Heart right ventricle (tissue), 16 donors: ENCODE results near the gene KRTAP3-3. TPM values are rescaled to one million over a fixed set of nuclear protein-coding genes. Genes with fewer than 3 reads are reported as not detected.

ENCODE experiments used
- ATAC-seq, 8 donors: fragments of 200-7000 bp; cut with Tn5 transposase; one replicate each; pipeline ENCODE4 v1.9.1; 2020; ENCODE audit warnings: mild to moderate bottlenecking in 8 of 8, moderate library complexity in 8 of 8, moderate number of reproducible peaks in 1 of 8
- DNase-seq, 2 donors: peaks; one replicate each; pipeline ENCODE4 v3.0.0-alpha.2; 2020
- H3K27ac ChIP-seq, 10 donors: fragments of 200-600 bp; sonication (generic) in 2 of 10; one replicate each; pipeline versions ENCODE4 v1.5.0 to v1.8.0; 2020 to 2022; ENCODE audit warnings: mild to moderate bottlenecking in 3 of 10
- H3K27me3 ChIP-seq, 7 donors: fragments of 200-600 bp; one replicate each; pipeline ENCODE4 v1.8.0; 2021 to 2022; ENCODE audit warnings: mild to moderate bottlenecking in 2 of 7
- H3K36me3 ChIP-seq, 9 donors: fragments of 200-600 bp; sonication (generic) in 1 of 9; one replicate each; pipeline versions ENCODE4 v1.5.0 to v1.8.0; 2020 to 2022; ENCODE audit warnings: mild to moderate bottlenecking in 2 of 9
- H3K4me1 ChIP-seq, 9 donors: fragments of 200-600 bp; sonication (generic) in 1 of 9; one replicate each; pipeline versions ENCODE4 v1.5.0 to v1.8.0; 2020 to 2022; ENCODE audit warnings: mild to moderate bottlenecking in 4 of 9
- H3K4me3 ChIP-seq, 10 donors: fragments of 200-600 bp; sonication (generic) in 2 of 10; one replicate each; pipeline versions ENCODE4 v1.5.0 to v1.8.0; 2020 to 2022; ENCODE audit warnings: mild to moderate bottlenecking in 7 of 10, moderate library complexity in 2 of 10
- H3K9me3 ChIP-seq, 11 donors: fragments of 200-600 bp in 10 of 11; sonication (generic) in 2 of 11; one replicate each; pipeline versions ENCODE4 v1.5.0 to v1.8.0; 2013 to 2022; ENCODE audit warnings: mild to moderate bottlenecking in 2 of 11, control low read depth in 1 of 11, moderate library complexity in 1 of 11
- WGBS, 2 donors: extraction: QIAGEN DNeasy Blood & Tissue Kit; methylation state at CpG; one replicate each; pipeline ENCODE4 v1.1.7; 2013; ENCODE audit warnings: inconsistent platforms in 1 of 2; 5-methylcytosine and 5-hydroxymethylcytosine counted together
- intact Hi-C, 10 donors: fragments of 100-400 bp; cut with DNase I; formaldehyde crosslinking; loops; one replicate each; pipeline versions ENCODE4 v1.11.1 to v1.14.2; 2022
- polyA plus RNA-seq, 2 donors: library from polyadenylated mRNA; stranded (reverse); fragments of 200-250 nt; gene quantifications; one replicate each; pipeline ENCODE4 v1.2.3, GENCODE V29; 2013
- total RNA-seq, 10 donors: library from RNA; stranded (reverse); fragmentation: NEBNext Ultra II Directional in 3 of 10; extraction: Animal tissue kit (Norgen Biotek cat#: 25700) in 3 of 10; gene quantifications; one replicate each; pipeline versions ENCODE4 v1.2.1 to v1.2.4, GENCODE V29; 2021 to 2023
- TF ChIP-seq, protein P1 (sequence below), 9 donors: fragments of 200-600 bp; sonication (generic) in 2 of 9; IDR thresholded peaks; one replicate each; pipeline versions ENCODE4 v1.5.0 to v1.8.0; 2021 to 2022; ENCODE audit warnings: antibody characterized with exemption in 9 of 9, mild to moderate bottlenecking in 5 of 9, moderate library complexity in 1 of 9
- donor health status: Arrhythmogenic right ventricular cardiomyopathy.
- donor health status: ischemic (EF 13 %, LVEDD 7.1; RV severe dilation, severe dysfunction).
- donor health status: healthy with polysubstance abuse.
- donor health status: DM: no; HTN: yes; CAD: no.
- donor health status: DM: no; HTN: no; CAD: no.
- donor health status: ischemic (EF 25% LVEDD 6.9; RV normal size, moderate dysfunction).
- donor health status: ischemic (EF 25% LVEDD 5.7; RV mildly dilated, moderate dysfunction).
- donor health status: healthy.
- donor health status: DM: yes; HTN: yes; CAD: no.
- donor health status: Ischemic cardiomyopathy.
- donor health status: ischemic (EF 35%, LVEDD 5.7; RV mildly dilated, moderate dysfunction).
- donor health status: nonischemic (EF 11% LVEDD 7.7; RV severe dilation, severe dysfunction).
- donor health status: DM: yes; HTN: yes; CAD: no.
- donor health status: PGD.
- donor health status: ischemic (EF 29% LVEDD 5.4; RV normal size, mild dysfunction).
- donor health status: nonischemic (EF 23%, LVEDD 6.1; RV moderate dilation, normal function).

The KRTAP3-3 gene
- total and polyA plus RNA-seq, 12 donors, result not detected

DNA sequence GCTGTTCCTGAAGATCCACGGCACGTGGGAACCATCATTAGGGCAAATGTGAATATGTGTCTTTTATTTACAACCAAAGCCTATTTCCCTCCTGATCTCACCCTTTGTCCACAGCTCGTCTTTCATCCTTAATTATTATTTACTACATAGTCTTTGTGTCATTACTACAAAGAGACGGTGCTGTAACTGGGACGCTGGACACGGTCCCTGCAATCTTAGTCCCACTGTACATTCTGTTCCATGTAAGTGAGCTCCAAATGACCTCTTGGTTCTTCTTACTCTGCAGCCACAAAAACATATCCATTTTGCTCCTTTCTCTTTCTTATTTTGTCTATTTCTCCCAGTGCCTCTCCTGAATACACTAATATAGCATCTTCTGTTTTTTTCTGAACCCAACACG is 43.8 kb downstream of the KRTAP3-3 start:
- no peaks in the 10 kb centered on the region for H3K4me1 ChIP-seq
- H3K36me3 ChIP-seq, result no peaks in the 10 kb centered on the region
- H3K27ac ChIP-seq, result no peak overlapping the region
- intact Hi-C loops, result no loop called here
- peaks cover 0 to 64% (median 42%) of the 10 kb centered on the region in 7 donors for H3K27me3 ChIP-seq
- 83 to 85% methylated on average over 7 of the region's 7 CpGs for WGBS, 2 donors
- no peaks in the 10 kb centered on the region for H3K9me3 ChIP-seq
- TF ChIP-seq, protein P1, sequence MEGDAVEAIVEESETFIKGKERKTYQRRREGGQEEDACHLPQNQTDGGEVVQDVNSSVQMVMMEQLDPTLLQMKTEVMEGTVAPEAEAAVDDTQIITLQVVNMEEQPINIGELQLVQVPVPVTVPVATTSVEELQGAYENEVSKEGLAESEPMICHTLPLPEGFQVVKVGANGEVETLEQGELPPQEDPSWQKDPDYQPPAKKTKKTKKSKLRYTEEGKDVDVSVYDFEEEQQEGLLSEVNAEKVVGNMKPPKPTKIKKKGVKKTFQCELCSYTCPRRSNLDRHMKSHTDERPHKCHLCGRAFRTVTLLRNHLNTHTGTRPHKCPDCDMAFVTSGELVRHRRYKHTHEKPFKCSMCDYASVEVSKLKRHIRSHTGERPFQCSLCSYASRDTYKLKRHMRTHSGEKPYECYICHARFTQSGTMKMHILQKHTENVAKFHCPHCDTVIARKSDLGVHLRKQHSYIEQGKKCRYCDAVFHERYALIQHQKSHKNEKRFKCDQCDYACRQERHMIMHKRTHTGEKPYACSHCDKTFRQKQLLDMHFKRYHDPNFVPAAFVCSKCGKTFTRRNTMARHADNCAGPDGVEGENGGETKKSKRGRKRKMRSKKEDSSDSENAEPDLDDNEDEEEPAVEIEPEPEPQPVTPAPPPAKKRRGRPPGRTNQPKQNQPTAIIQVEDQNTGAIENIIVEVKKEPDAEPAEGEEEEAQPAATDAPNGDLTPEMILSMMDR (IDR thresholded peaks at IDR 0.05), result no peak
- no peak for DNase-seq
- ATAC-seq, result no peak
- H3K4me3 ChIP-seq, result no peak overlapping the region

DNA sequence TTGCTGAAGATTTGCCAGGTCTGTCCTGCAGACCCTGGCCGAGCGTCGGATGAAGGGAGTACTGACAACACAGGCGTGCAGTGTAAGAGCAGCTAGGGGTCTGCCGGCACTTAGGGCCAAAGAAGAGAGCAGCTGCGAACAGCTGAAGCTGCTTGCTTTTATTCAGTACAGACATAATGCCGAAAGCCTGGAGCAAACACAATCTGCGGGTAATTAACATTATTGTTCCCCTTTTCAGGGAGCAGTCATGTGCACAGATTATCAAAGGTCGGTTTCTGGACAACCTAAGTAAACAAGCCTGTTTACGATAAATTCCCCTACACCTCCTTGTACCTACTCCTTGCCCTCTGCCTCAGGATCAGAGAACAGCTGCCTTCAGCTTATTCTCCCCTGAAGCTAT is 44.5 kb downstream of the KRTAP3-3 start:
- Histone ChIP-seq H3K27me3 (peaks cover 0 to 67% (median 42%) of the 10 kb centered on the region in 7 donors), H3K4me3 (no peak overlapping the region), H3K36me3 (no peaks in the 10 kb centered on the region), H3K4me1 (no peaks in the 10 kb centered on the region), H3K27ac (no peak overlapping the region), H3K9me3 (no peaks in the 10 kb centered on the region)
- ATAC-seq, result peak in 1 of 8 donors; percentile 64
- DNase-seq, result no peak
- WGBS, 2 donors, result 34 to 36% methylated on average over 10 of the region's 10 CpGs
- TF ChIP-seq, protein P1 (IDR thresholded peaks at IDR 0.05), result no peak
- intact Hi-C loops, result loop anchor here in 1 of 10 donors (10.0 kb wide), 1 partner anchor 345 kb away; no protein-coding TSS in a partner anchor

DNA sequence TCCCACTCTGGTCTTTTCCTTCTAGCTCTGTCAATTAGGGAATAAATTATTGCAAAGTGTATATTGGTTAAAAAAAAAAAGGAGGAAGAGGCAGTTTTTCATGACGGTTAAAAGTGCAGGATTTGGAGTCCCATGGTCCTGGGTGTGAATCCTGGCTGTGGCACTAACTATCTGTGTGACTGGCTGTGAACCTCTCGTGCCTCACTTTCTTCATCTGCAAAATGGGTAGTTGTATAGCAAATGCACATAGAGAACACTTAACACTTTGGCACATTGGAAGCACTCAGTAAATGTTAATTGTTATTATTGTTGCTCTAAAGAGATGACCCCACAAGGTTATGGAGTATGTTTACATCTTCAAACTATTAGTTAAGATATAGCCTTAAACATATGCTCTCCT is 46.0 kb downstream of the KRTAP3-3 start:
- no peak for DNase-seq
- H3K4me3 ChIP-seq, result no peak overlapping the region
- TF ChIP-seq, protein P1 (IDR thresholded peaks at IDR 0.05), result no peak
- H3K4me1 ChIP-seq, result no peaks in the 10 kb centered on the region
- ATAC-seq, result no peak
- no peak overlapping the region for H3K27ac ChIP-seq
- WGBS, 2 donors, result 68 to 70% methylated on average over 2 of the region's 2 CpGs
- intact Hi-C loops, result loop anchor here in 1 of 10 donors (10.0 kb wide), 1 partner anchor 347 kb away; no protein-coding TSS in a partner anchor
- H3K36me3 ChIP-seq, result no peaks in the 10 kb centered on the region
- peaks cover 0 to 71% (median 42%) of the 10 kb centered on the region in 7 donors for H3K27me3 ChIP-seq
- no peaks in the 10 kb centered on the region for H3K9me3 ChIP-seq

DNA sequence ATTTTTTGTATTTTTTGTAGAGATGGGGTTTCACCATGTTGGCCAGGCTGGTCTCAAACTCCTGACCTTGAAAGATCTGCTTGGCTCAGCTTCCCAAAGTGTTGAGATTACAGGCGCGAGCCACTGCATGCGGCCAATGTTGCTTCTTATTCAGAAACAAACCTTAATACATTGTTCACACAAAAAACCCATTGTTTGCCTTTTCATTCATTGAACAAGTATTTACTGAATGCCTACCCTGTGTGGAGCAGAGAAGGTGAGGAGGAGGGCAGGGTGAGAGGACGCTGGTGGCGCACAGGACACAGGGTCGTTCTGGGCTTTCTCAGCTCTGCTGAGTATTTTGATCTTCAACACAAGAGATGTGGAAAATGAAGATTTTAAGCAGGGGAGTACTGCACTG is 48.5 kb downstream of the KRTAP3-3 start:
- intact Hi-C loops, result loop anchor here in 1 of 10 donors (10.0 kb wide), 1 partner anchor 349 kb away; no protein-coding TSS in a partner anchor

More for the DNA sequence above, 48.5 kb downstream of the KRTAP3-3 start:
- Histone ChIP-seq H3K9me3 (no peaks in the 10 kb centered on the region), H3K4me1 (no peaks in the 10 kb centered on the region), H3K27me3 (peaks cover 0 to 64% (median 38%) of the 10 kb centered on the region in 7 donors), H3K36me3 (no peaks in the 10 kb centered on the region), H3K27ac (no peak overlapping the region), H3K4me3 (no peak overlapping the region)
- DNase-seq (no peak), ATAC-seq (no peak)
- 84 to 86% methylated on average over 6 of the region's 6 CpGs for WGBS, 2 donors
- TF ChIP-seq, protein P1 (IDR thresholded peaks at IDR 0.05), result no peak
